GM12875 (cell line): ENCODE measurements around the gene GALNT15.

ENCODE experiments used
- H3K4me3 ChIP-seq: one replicate; pipeline ENCODE4 v1.5.1; 2011; ENCODE audit warnings: low read depth, low read length, control low read depth
- CTCF ChIP-seq: IDR thresholded peaks from 2 replicates; pipeline ENCODE4 v1.5.1; 2011; ENCODE audit warnings: low read depth, mild to moderate bottlenecking, control low read depth, inconsistent platforms, low read length, moderate library complexity, borderline replicate concordance; ENCODE audit not compliant: insufficient read depth

GALNT15 gene

GRCh38 chr3:16179771-16180736 lies 5.6 kb downstream of the GALNT15 start:
- TF ChIP-seq CTCF: no peak
- no peak overlapping the region for H3K4me3 ChIP-seq

GRCh38 chr3:16180737-16181134 lies 6.3 kb downstream of the GALNT15 start:
- TF ChIP-seq CTCF: no peak
- no peak overlapping the region for H3K4me3 ChIP-seq

- TF ChIP-seq CTCF: no peak
- no peak overlapping the region for H3K4me3 ChIP-seq
Measured at GRCh38 chr3:16181361-16181760, 6.9 kb downstream of the GALNT15 start.

- TF ChIP-seq CTCF: no peak
- H3K4me3 ChIP-seq: no peak overlapping the region
Measured at GRCh38 chr3:16182183-16182582, 7.7 kb downstream of the GALNT15 start.

- no peak for TF ChIP-seq CTCF
- H3K4me3 ChIP-seq: no peak overlapping the region
Measured at GRCh38 chr3:16182612-16183011, 8.1 kb downstream of the GALNT15 start.

GRCh38 chr3:16183082-16183481 lies 8.6 kb downstream of the GALNT15 start:
- no peak overlapping the region for H3K4me3 ChIP-seq
- no peak for TF ChIP-seq CTCF
